ENCODE measurements around the gene NUFIP2. TPM values are rescaled to one million over a fixed set of nuclear protein-coding genes. Genes with fewer than 3 reads are reported as not detected.

The NUFIP2 gene
- total and polyA plus RNA-seq, 10 of the 15 experiments (the other 5 are each of a cell fraction or from before 2014, with no cell fraction given): 3.7 to 32.3 (median 14.5) TPM

- TF ChIP-seq, protein P1, sequence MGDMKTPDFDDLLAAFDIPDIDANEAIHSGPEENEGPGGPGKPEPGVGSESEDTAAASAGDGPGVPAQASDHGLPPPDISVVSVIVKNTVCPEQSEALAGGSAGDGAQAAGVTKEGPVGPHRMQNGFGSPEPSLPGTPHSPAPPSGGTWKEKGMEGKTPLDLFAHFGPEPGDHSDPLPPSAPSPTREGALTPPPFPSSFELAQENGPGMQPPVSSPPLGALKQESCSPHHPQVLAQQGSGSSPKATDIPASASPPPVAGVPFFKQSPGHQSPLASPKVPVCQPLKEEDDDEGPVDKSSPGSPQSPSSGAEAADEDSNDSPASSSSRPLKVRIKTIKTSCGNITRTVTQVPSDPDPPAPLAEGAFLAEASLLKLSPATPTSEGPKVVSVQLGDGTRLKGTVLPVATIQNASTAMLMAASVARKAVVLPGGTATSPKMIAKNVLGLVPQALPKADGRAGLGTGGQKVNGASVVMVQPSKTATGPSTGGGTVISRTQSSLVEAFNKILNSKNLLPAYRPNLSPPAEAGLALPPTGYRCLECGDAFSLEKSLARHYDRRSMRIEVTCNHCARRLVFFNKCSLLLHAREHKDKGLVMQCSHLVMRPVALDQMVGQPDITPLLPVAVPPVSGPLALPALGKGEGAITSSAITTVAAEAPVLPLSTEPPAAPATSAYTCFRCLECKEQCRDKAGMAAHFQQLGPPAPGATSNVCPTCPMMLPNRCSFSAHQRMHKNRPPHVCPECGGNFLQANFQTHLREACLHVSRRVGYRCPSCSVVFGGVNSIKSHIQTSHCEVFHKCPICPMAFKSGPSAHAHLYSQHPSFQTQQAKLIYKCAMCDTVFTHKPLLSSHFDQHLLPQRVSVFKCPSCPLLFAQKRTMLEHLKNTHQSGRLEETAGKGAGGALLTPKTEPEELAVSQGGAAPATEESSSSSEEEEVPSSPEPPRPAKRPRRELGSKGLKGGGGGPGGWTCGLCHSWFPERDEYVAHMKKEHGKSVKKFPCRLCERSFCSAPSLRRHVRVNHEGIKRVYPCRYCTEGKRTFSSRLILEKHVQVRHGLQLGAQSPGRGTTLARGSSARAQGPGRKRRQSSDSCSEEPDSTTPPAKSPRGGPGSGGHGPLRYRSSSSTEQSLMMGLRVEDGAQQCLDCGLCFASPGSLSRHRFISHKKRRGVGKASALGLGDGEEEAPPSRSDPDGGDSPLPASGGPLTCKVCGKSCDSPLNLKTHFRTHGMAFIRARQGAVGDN (IDR thresholded peaks at IDR 0.05): peak; percentile 96
- TF ChIP-seq IKZF2 (IDR thresholded peaks at IDR 0.05) (peak; percentile 50 to 68; a peak in 3 of 4 replicates), TARDBP (IDR thresholded peaks at IDR 0.05; ENCODE audit: borderline replicate concordance) (no peak), PAX8 (IDR thresholded peaks at IDR 0.05) (peak; percentile 78; the same call in 1 of the 2 replicates), ZBTB33 (IDR thresholded peaks at IDR 0.05) (no peak), SMC3 (IDR thresholded peaks at IDR 0.05; ENCODE audit: borderline replicate concordance, low read length) (peak; percentile 4; the same call in 1 of the 2 replicates), RBBP5 (conservative IDR thresholded peaks at IDR 0.05) (no peak), NR2C2 (IDR thresholded peaks at IDR 0.05; ENCODE audit: borderline replicate concordance, control insufficient read depth, insufficient read length, low read depth) (no peak), ZNF24 (IDR thresholded peaks at IDR 0.05) (no peak), SMAD5 (IDR thresholded peaks at IDR 0.05; ENCODE audit: low read depth) (peak; percentile 98), CHD2 (IDR thresholded peaks at IDR 0.05; ENCODE audit: borderline replicate concordance, low read depth, low read length) (peak; percentile 86; the same call in 1 of the 2 replicates), RAD51 (IDR thresholded peaks at IDR 0.05) (peak; percentile 37; the same call in 1 of the 2 replicates), IRF4 (IDR thresholded peaks at IDR 0.05; ENCODE audit: low read depth, low read length) (peak; percentile 74; the same call in 1 of the 2 replicates), NFYA (IDR thresholded peaks at IDR 0.05; ENCODE audit: borderline replicate concordance, low read depth, low read length) (peak; percentile 76), SREBF2 (IDR thresholded peaks at IDR 0.05; ENCODE audit: low read length) (no peak), SUZ12 (IDR thresholded peaks at IDR 0.05; ENCODE audit: unreplicated experiment) (no peak), EZH2 (IDR thresholded peaks at IDR 0.05; ENCODE audit: borderline replicate concordance, control insufficient read depth, low read depth, low read length) (no peak), MEF2A (IDR thresholded peaks at IDR 0.05; ENCODE audit: insufficient read depth, low read depth, low read length) (no peak), USF2 (IDR thresholded peaks at IDR 0.05; ENCODE audit: borderline replicate concordance, low read depth, low read length) (no peak), BMI1 (IDR thresholded peaks at IDR 0.05; ENCODE audit: borderline replicate concordance) (no peak), YBX1 (IDR thresholded peaks at IDR 0.05) (no peak), MYB (IDR thresholded peaks at IDR 0.05; ENCODE audit: borderline replicate concordance, low read depth, low read length) (no peak)
- TF ChIP-seq, protein P2, sequence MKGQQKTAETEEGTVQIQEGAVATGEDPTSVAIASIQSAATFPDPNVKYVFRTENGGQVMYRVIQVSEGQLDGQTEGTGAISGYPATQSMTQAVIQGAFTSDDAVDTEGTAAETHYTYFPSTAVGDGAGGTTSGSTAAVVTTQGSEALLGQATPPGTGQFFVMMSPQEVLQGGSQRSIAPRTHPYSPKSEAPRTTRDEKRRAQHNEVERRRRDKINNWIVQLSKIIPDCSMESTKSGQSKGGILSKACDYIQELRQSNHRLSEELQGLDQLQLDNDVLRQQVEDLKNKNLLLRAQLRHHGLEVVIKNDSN (IDR thresholded peaks at IDR 0.05; ENCODE audit: borderline replicate concordance, extremely low read length, insufficient read depth, low read depth, low read length): no peak
Measured at GRCh38 chr17:29293890-29294579, at the start of gene NUFIP2 (continued).
